A673 (cell line): Measurements from ENCODE around the gene SENP2. TPM values are rescaled to one million over a fixed set of nuclear protein-coding genes. Genes with fewer than 3 reads are reported as not detected.
"Not testable (repeated sequence)": the region's sequence is repeated elsewhere in the genome, so short reads cannot be mapped to it uniquely, and the experiment has no call there.

ENCODE experiments used
- BruUV-seq: library from RNA; stranded (reverse); fragments of 400-500 nt; replicated peaks from 2 replicates; lab custom pipeline; 2021; lab: Mats Ljungman, UMichigan
- CTCF ChIA-PET: fragments of 300-600 bp; sonication (Branson Sonifier 250); formaldehyde crosslinking; loops from one replicate; lab custom pipeline; 2022; ENCODE audit warnings: antibody characterized with exemption; lab: Charles Lee
- POLR2A ChIA-PET: fragments of 300-600 bp; sonication (Branson Sonifier 250); formaldehyde crosslinking; loops from one replicate; lab custom pipeline; 2022; ENCODE audit warnings: antibody characterized with exemption; ENCODE audit not compliant: low non-redundant PET; lab: Charles Lee
- DNase-seq: peaks from one replicate; pipeline ENCODE4 v3.0.0-alpha.2; 2015; ENCODE audit warnings: low spot score
- H3K27ac ChIP-seq: fragments of 200-600 bp; sonication (generic); 2 replicates; pipeline ENCODE4 v1.5.1; 2016; ENCODE audit warnings: mixed run types, low read depth, mild to moderate bottlenecking, mixed read lengths, antibody characterized with exemption, low read length; ENCODE audit not compliant: poor library complexity, severe bottlenecking
- H3K27me3 ChIP-seq: fragments of 200-600 bp; sonication (generic); replicated peaks from 2 replicates; pipeline ENCODE4 v1.6.1; 2017; ENCODE audit warnings: mixed run types, low read depth, mild to moderate bottlenecking, mixed read lengths, antibody characterized with exemption, low read length; ENCODE audit not compliant: insufficient read depth, poor library complexity
- H3K36me3 ChIP-seq: fragments of 200-600 bp; sonication (generic); 2 replicates; pipeline ENCODE4 v1.6.1; 2016; ENCODE audit warnings: mixed run types, mild to moderate bottlenecking, mixed read lengths, antibody characterized with exemption, low read length; ENCODE audit not compliant: insufficient read depth, poor library complexity, severe bottlenecking
- H3K4me1 ChIP-seq: fragments of 200-600 bp; sonication (generic); 2 replicates; pipeline ENCODE4 v1.6.1; 2017; ENCODE audit warnings: mixed run types, mild to moderate bottlenecking, mixed read lengths, antibody characterized with exemption, low read length; ENCODE audit not compliant: insufficient read depth, poor library complexity, severe bottlenecking
- H3K4me3 ChIP-seq: fragments of 200-600 bp; sonication (generic); 2 replicates; pipeline ENCODE4 v1.5.1; 2016; ENCODE audit warnings: low read depth, mixed run types, mild to moderate bottlenecking, mixed read lengths, low read length; ENCODE audit not compliant: poor library complexity, severe bottlenecking
- H3K9me3 ChIP-seq: fragments of 200-600 bp; sonication (generic); 2 replicates; pipeline ENCODE4 v1.6.1; 2016; ENCODE audit warnings: mixed run types, low read depth, mild to moderate bottlenecking, mixed read lengths, antibody characterized with exemption, low read length; ENCODE audit not compliant: poor library complexity, severe bottlenecking
- CTCF ChIP-seq: fragments of 300-800, 200-600 bp; sonication (generic); conservative IDR thresholded peaks from 2 replicates; pipeline ENCODE4 v1.5.1; 2017; ENCODE audit warnings: low read depth, mild to moderate bottlenecking, antibody characterized with exemption, low read length, moderate library complexity, mixed read lengths
- EZH2 ChIP-seq: fragments of 200-600 bp; sonication (generic); IDR thresholded peaks from 2 replicates; pipeline ENCODE4 v1.6.1; 2017; ENCODE audit warnings: borderline replicate concordance, low read depth, mild to moderate bottlenecking, mixed read lengths, antibody characterized with exemption, low read length; ENCODE audit not compliant: poor library complexity, severe bottlenecking
- intact Hi-C: fragments of 100-400 bp; cut with micrococcal nuclease; formaldehyde crosslinking; loops from one replicate; pipeline ENCODE4 v1.10.0; 2022; ENCODE audit not compliant: unreplicated experiment
- total RNA-seq: library from RNA; stranded (reverse); gene quantifications from 2 replicates; pipeline ENCODE4 v1.2.3, GENCODE V29; 2021

The SENP2 gene
- total RNA-seq, 1 experiment from 2014 or later, result 43.4 TPM

GRCh38 chr3:185659942-185660921, 74.1 kb downstream of the SENP2 start:
- peaks cover 5% of the 10 kb centered on the region for H3K4me1 ChIP-seq
- no peaks in the 10 kb centered on the region for H3K27me3 ChIP-seq
- TF ChIP-seq EZH2 (no peak), CTCF (peak; percentile 99)
- H3K36me3 ChIP-seq, result peaks cover 33% of the 10 kb centered on the region
- no TSS peak for BruUV-seq
- CTCF ChIA-PET, result interaction anchor here (0.5 to 3.1 kb wide), 27 partner anchors 9 to 650 kb away, joined by 3 to 26 read pairs (median 4); partner anchors contain the start of gene SENP2
- H3K9me3 ChIP-seq, result no peaks in the 10 kb centered on the region
- H3K27ac ChIP-seq, result no peak overlapping the region
- intact Hi-C loops, result loop anchor here (5.0 to 10.0 kb wide), 4 partner anchors 107 to 615 kb away; no protein-coding TSS in a partner anchor
- POLR2A ChIA-PET, result interaction anchor here (0.6 to 0.7 kb wide), 2 partner anchors 272 to 283 kb away, joined by 3 read pairs; no protein-coding TSS in a partner anchor
- H3K4me3 ChIP-seq, result no peak overlapping the region
- peak; percentile 88 for DNase-seq

GRCh38 chr3:185661296-185661695, 75.2 kb downstream of the SENP2 start:
- intact Hi-C loops, result loop anchor here (5.0 to 10.0 kb wide), 4 partner anchors 106 to 614 kb away; no protein-coding TSS in a partner anchor
- peaks cover 28% of the 10 kb centered on the region for H3K36me3 ChIP-seq
- H3K4me3 ChIP-seq, H3K9me3 ChIP-seq, H3K27me3 ChIP-seq, DNase-seq, BruUV-seq, H3K4me1 ChIP-seq, H3K27ac ChIP-seq: not testable (repeated sequence)
- CTCF ChIA-PET, result interaction anchor here (0.7 to 3.1 kb wide), 2 partner anchors 56 to 107 kb away, joined by 9 to 26 read pairs; no protein-coding TSS in a partner anchor
- POLR2A ChIA-PET, result interaction anchor here (0.7 kb wide), 1 partner anchor 497 kb away, joined by 10 read pairs; no protein-coding TSS in a partner anchor

GRCh38 chr3:185661772-185662171, 75.7 kb downstream of the SENP2 start:
- H3K9me3 ChIP-seq, result no peaks in the 10 kb centered on the region
- H3K4me3 ChIP-seq, result no peak overlapping the region
- no peak overlapping the region for H3K27ac ChIP-seq
- intact Hi-C loops, result loop anchor here (5.0 to 10.0 kb wide), 4 partner anchors 106 to 613 kb away; no protein-coding TSS in a partner anchor
- H3K4me1 ChIP-seq, result peaks cover 5% of the 10 kb centered on the region
- no peak for DNase-seq
- no TSS peak for BruUV-seq
- ChIA-PET POLR2A (interaction anchor here (0.5 kb wide), 1 partner anchor 38 kb away, joined by 5 read pairs; no protein-coding TSS in a partner anchor), CTCF (interaction anchor here (0.7 kb wide), 1 partner anchor 57 kb away, joined by 9 read pairs; no protein-coding TSS in a partner anchor)
- H3K27me3 ChIP-seq, result no peaks in the 10 kb centered on the region
- peaks cover 26% of the 10 kb centered on the region for H3K36me3 ChIP-seq
- no peak for TF ChIP-seq EZH2
- no peak for TF ChIP-seq CTCF
